Lung (tissue), 12 donors: Measurements from ENCODE around the gene MITF. TPM values are rescaled to one million over a fixed set of nuclear protein-coding genes. Genes with fewer than 3 reads are reported as not detected.

Experiments
- ATAC-seq: fragments of 200-7000 bp; cut with Tn5 transposase; one replicate; pipeline ENCODE4 v1.9.1; 2020; ENCODE audit warnings: moderate number of reproducible peaks; ENCODE audit not compliant: insufficient read depth, low FRiP score
- DNase-seq, 3 donors: peaks; one replicate each; pipeline ENCODE4 v3.0.0-alpha.2; 2013 to 2017
- H3K27ac ChIP-seq, 2 donors: one replicate each; pipeline ENCODE4 v1.5.1; 2013; ENCODE audit warnings: mild to moderate bottlenecking in 2 of 2, moderate library complexity in 2 of 2, control low read depth in 1 of 2, inconsistent platforms in 1 of 2, low read depth in 1 of 2, low read length in 1 of 2
- H3K27me3 ChIP-seq, 3 donors: one replicate each; pipeline ENCODE4 v1.5.1; 2013; ENCODE audit warnings: low read length in 2 of 3; ENCODE audit not compliant: control insufficient read depth in 3 of 3, insufficient read depth in 3 of 3
- H3K36me3 ChIP-seq, 4 donors: one replicate each; pipeline ENCODE4 v1.5.1; 2013; ENCODE audit warnings: low read length in 4 of 4, mild to moderate bottlenecking in 1 of 4, moderate library complexity in 1 of 4; ENCODE audit not compliant: control insufficient read depth in 4 of 4, insufficient read depth in 4 of 4
- H3K4me1 ChIP-seq, 5 donors: one replicate each; pipeline ENCODE4 v1.5.1; 2013; ENCODE audit warnings: low read length in 5 of 5, mild to moderate bottlenecking in 2 of 5, moderate library complexity in 1 of 5; ENCODE audit not compliant: control insufficient read depth in 5 of 5, insufficient read depth in 5 of 5
- H3K4me3 ChIP-seq: one replicate; pipeline ENCODE4 v1.5.1; 2013; ENCODE audit warnings: mild to moderate bottlenecking, control low read depth, moderate library complexity
- H3K9ac ChIP-seq, 2 donors: one replicate each; pipeline ENCODE4 v1.5.1; 2013; ENCODE audit warnings: low read length in 2 of 2, control low read depth in 1 of 2; ENCODE audit not compliant: insufficient read depth in 1 of 2
- H3K9me3 ChIP-seq, 4 donors: one replicate each; pipeline ENCODE4 v1.5.1; 2013; ENCODE audit warnings: low read length in 3 of 4, mild to moderate bottlenecking in 1 of 4, moderate library complexity in 1 of 4; ENCODE audit not compliant: control insufficient read depth in 4 of 4, insufficient read depth in 3 of 4
- WGBS, 2 donors: extraction: QIAGEN DNeasy Blood & Tissue Kit; methylation state at CpG; one replicate each; pipeline ENCODE4 v1.1.7; 2013; 5-methylcytosine and 5-hydroxymethylcytosine counted together
- polyA plus RNA-seq, 2 donors: library from polyadenylated mRNA; stranded (reverse); fragments of 200-250 nt; gene quantifications; one replicate each; pipeline ENCODE4 v1.2.1, GENCODE V29; 2013
- total RNA-seq, 2 donors: library from RNA; depleted of rRNA in 1 of 2; stranded (reverse); fragments of >200 nt in 1 of 2; gene quantifications; one replicate each; pipeline ENCODE4 v1.2.1, GENCODE V29; 2014 to 2021
- TF ChIP-seq, protein P1 (sequence below): IDR thresholded peaks from 2 replicates; pipeline ENCODE4 v1.5.1; 2012; ENCODE audit warnings: mild to moderate bottlenecking; ENCODE audit errors: control extremely low read depth, extremely low read depth
- donor health status: control.
- donor health status: control.
- donor health status: Bipolar disorder and iron deficiency.
- donor health status: healthy.
- donor health status: DM: yes; HTN: yes; CAD: no.

Gene MITF
- total and polyA plus RNA-seq, 4 donors: 5.0 to 28.0 (median 12.0) TPM

DNA sequence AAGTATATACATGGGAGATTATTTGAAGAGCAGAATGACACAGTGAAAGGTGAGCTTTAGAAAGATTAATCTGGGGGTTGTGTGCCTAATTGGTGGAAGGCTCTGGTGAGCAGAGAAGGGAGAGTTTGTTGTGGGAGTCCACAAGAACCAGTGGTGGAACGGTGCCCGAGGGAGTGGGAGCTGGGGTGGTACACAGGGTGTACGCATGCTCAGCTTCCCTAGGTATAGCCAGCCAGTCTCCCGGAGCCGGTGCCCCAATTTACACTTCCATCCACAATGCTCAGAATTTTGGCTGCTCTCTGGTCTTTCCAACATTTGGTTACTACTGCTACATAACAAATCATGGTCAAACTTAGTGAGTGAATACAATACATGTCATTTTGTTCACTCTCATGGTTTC is 92.5 kb downstream of the MITF start:
- no peaks in the 10 kb centered on the region for H3K27me3 ChIP-seq
- TF ChIP-seq, protein P1, sequence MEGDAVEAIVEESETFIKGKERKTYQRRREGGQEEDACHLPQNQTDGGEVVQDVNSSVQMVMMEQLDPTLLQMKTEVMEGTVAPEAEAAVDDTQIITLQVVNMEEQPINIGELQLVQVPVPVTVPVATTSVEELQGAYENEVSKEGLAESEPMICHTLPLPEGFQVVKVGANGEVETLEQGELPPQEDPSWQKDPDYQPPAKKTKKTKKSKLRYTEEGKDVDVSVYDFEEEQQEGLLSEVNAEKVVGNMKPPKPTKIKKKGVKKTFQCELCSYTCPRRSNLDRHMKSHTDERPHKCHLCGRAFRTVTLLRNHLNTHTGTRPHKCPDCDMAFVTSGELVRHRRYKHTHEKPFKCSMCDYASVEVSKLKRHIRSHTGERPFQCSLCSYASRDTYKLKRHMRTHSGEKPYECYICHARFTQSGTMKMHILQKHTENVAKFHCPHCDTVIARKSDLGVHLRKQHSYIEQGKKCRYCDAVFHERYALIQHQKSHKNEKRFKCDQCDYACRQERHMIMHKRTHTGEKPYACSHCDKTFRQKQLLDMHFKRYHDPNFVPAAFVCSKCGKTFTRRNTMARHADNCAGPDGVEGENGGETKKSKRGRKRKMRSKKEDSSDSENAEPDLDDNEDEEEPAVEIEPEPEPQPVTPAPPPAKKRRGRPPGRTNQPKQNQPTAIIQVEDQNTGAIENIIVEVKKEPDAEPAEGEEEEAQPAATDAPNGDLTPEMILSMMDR: no peak
- WGBS, 2 donors: 72 to 99% methylated on average over 5 of the region's 5 CpGs
- ATAC-seq: no peak
- no peak overlapping the region for H3K9ac ChIP-seq
- peaks cover 0 to 8% (median 0%) of the 10 kb centered on the region in 4 donors for H3K9me3 ChIP-seq
- no peak overlapping the region for H3K27ac ChIP-seq
- no peak for DNase-seq
- H3K4me1 ChIP-seq: no peaks in the 10 kb centered on the region
- no peaks in the 10 kb centered on the region for H3K36me3 ChIP-seq
- no peak overlapping the region for H3K4me3 ChIP-seq

DNA sequence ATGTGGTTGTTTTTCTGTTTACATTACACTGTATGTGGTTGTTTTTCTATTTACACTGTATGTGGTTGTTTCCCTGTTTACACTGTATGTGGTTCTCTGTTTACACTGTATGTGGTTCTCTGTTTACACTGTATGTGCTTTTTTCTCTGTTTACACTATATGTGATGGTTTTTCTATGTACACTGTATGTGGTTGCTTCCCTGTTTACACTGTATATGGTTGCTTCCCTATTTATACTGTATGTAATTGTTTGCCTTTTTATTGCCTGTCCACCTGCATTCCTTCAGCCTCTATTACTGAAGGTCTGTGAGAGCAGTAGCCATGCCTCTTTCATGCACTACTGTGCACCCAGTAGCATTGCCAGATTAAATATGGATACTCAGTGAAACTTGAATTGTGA is 94.3 kb downstream of the MITF start:
- H3K9me3 ChIP-seq: peaks cover 0 to 6% (median 0%) of the 10 kb centered on the region in 4 donors
- no peak for DNase-seq
- H3K27me3 ChIP-seq: no peaks in the 10 kb centered on the region
- no peak for ATAC-seq
- TF ChIP-seq, protein P1: no peak
- H3K4me1 ChIP-seq: peaks cover 0 to 9% (median 0%) of the 10 kb centered on the region in 5 donors
- no peak overlapping the region for H3K4me3 ChIP-seq
- no peak overlapping the region for H3K9ac ChIP-seq
- no peak overlapping the region for H3K27ac ChIP-seq
- H3K36me3 ChIP-seq: no peaks in the 10 kb centered on the region

DNA sequence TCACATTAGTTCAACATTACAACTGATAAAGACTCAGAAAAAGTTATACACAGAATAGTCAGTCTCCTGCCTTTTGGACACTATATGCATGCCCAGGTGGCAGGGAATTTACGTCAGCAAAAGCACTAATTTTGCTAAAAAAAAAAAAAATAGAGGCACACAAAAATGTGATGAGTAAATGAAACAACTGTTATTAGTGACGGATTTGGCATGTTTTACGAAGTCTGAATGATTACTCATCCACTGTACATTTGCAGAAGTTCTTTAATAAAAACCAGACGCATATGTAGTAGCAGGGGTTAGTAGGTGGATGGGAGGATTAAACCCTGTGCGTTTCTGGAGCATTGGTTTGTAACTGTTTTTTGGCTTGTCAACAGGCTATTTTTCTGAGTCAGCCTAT is 99.0 kb downstream of the MITF start:
- no peak overlapping the region for H3K4me3 ChIP-seq
- WGBS, 2 donors: 62 to 75% methylated on average over 5 of the region's 5 CpGs
- DNase-seq: peak in 2 of 3 donors; percentile 35 to 57
- peaks cover 0 to 24% (median 3%) of the 10 kb centered on the region in 5 donors for H3K4me1 ChIP-seq
- ATAC-seq: no peak
- TF ChIP-seq, protein P1: no peak
- no peak overlapping the region for H3K9ac ChIP-seq
- peaks cover 0 to 6% (median 0%) of the 10 kb centered on the region in 4 donors for H3K9me3 ChIP-seq
- H3K27me3 ChIP-seq: no peaks in the 10 kb centered on the region
- H3K36me3 ChIP-seq: no peaks in the 10 kb centered on the region
- no peak overlapping the region for H3K27ac ChIP-seq
